OCI-LY7 (cell line): ENCODE results near the gene IGSF11. TPM values are rescaled to one million over a fixed set of nuclear protein-coding genes. Genes with fewer than 3 reads are reported as not detected.

Source experiments
- BruUV-seq: library from RNA; stranded (reverse); fragments of 400-500 nt; replicated peaks from 2 replicates; lab custom pipeline; 2021; lab: Mats Ljungman, UMichigan
- CTCF ChIA-PET: fragments of 300-600 bp; sonication (Branson Sonifier 250); formaldehyde crosslinking; loops from one replicate; lab custom pipeline; 2022; ENCODE audit warnings: antibody characterized with exemption; ENCODE audit not compliant: unreplicated experiment; lab: Charles Lee
- POLR2A ChIA-PET: fragments of 300-600 bp; sonication (Branson Sonifier 250); formaldehyde crosslinking; loops from one replicate; lab custom pipeline; 2022; ENCODE audit warnings: antibody characterized with exemption; lab: Charles Lee
- DNase-seq: peaks from one replicate; pipeline ENCODE4 v3.0.0-alpha.2; 2015; ENCODE audit warnings: low spot score
- H2AFZ ChIP-seq: fragments of 200-600 bp; sonication (generic), shearing (Covaris generic); 2 replicates; pipeline ENCODE4 v1.6.1; 2014; ENCODE audit warnings: mild to moderate bottlenecking, antibody characterized with exemption, low read length, moderate library complexity
- H3K27ac ChIP-seq: fragments of 200-600 bp; sonication (generic); 2 replicates; pipeline ENCODE4 v1.5.1; 2014; ENCODE audit warnings: mixed run types, low read depth, mild to moderate bottlenecking, moderate library complexity, low read length, inconsistent platforms; ENCODE audit not compliant: poor library complexity, severe bottlenecking
- H3K36me3 ChIP-seq: fragments of 200-600 bp; sonication (generic); 2 replicates; pipeline ENCODE4 v1.6.1; 2014; ENCODE audit warnings: mild to moderate bottlenecking, antibody characterized with exemption, low read length, moderate library complexity, mixed read lengths; ENCODE audit not compliant: insufficient read depth
- H3K4me1 ChIP-seq: fragments of 200-600 bp; sonication (generic); 2 replicates; pipeline ENCODE4 v1.5.1; 2014; ENCODE audit warnings: mild to moderate bottlenecking, low read length; ENCODE audit not compliant: insufficient read depth, poor library complexity, severe bottlenecking
- H3K4me2 ChIP-seq: fragments of 200-600 bp; sonication (generic); 2 replicates; pipeline ENCODE4 v1.6.1; 2014; ENCODE audit warnings: mild to moderate bottlenecking, low read length
- H3K4me3 ChIP-seq: fragments of 200-600 bp; sonication (generic); 2 replicates; pipeline ENCODE4 v1.5.1; 2014; ENCODE audit warnings: mild to moderate bottlenecking, low read depth, low read length; ENCODE audit not compliant: poor library complexity, severe bottlenecking
- H3K79me2 ChIP-seq: fragments of 200-600 bp; sonication (generic); 2 replicates; pipeline ENCODE4 v1.6.1; 2016; ENCODE audit warnings: low read depth, mild to moderate bottlenecking, low read length, moderate library complexity, mixed read lengths; ENCODE audit not compliant: insufficient read depth
- H3K9me2 ChIP-seq: fragments of 200-600 bp; sonication (generic); 2 replicates; pipeline ENCODE4 v1.6.1; 2016; ENCODE audit warnings: mild to moderate bottlenecking, low read length, mixed read lengths; ENCODE audit not compliant: insufficient read depth
- H3K9me3 ChIP-seq: fragments of 200-600 bp; sonication (generic); 2 replicates; pipeline ENCODE4 v1.6.1; 2014; ENCODE audit warnings: mild to moderate bottlenecking, mixed run types, low read length, mixed read lengths
- H4K20me1 ChIP-seq: fragments of 200-600 bp; sonication (generic); 2 replicates; pipeline ENCODE4 v1.6.1; 2014; ENCODE audit warnings: mild to moderate bottlenecking, antibody characterized with exemption, low read length, moderate library complexity, mixed read lengths; ENCODE audit not compliant: insufficient read depth
- CTCF ChIP-seq: fragments of 200-600 bp; sonication (generic); conservative IDR thresholded peaks from 2 replicates; pipeline ENCODE4 v1.5.1; 2014; ENCODE audit warnings: mild to moderate bottlenecking, antibody characterized with exemption, low read length, moderate library complexity, mixed read lengths
- EZH2phosphoT487 ChIP-seq: fragments of 200-600 bp; sonication (generic); IDR thresholded peaks from 2 replicates; pipeline ENCODE4 v1.6.1; 2018; ENCODE audit warnings: low read depth, borderline replicate concordance, mild to moderate bottlenecking, mixed run types, antibody characterized with exemption, low read length, moderate library complexity, mixed read lengths
- intact Hi-C: fragments of 100-400 bp; cut with micrococcal nuclease; formaldehyde crosslinking; loops from one replicate; pipeline ENCODE4 v1.10.0; 2022; ENCODE audit not compliant: unreplicated experiment
- total RNA-seq, 2 experiments: library from RNA; depleted of rRNA in 1 of 2; stranded (reverse); fragments of >200 nt in 1 of 2; shearing (Covaris generic) in 1 of 2; gene quantifications; 2 replicates each; pipeline ENCODE4 v1.2.3, GENCODE V29; 2014 to 2022

Gene IGSF11
- total RNA-seq, 2 experiments from 2014 or later: not detected

- POLR2A ChIA-PET: interaction anchor here (0.7 to 1.0 kb wide), 2 partner anchors 15 to 99 kb away, joined by 3 to 4 read pairs; no protein-coding TSS in a partner anchor
- H3K4me2 ChIP-seq: no peak overlapping the region
- H3K4me3 ChIP-seq: no peak overlapping the region
- CTCF ChIA-PET: interaction anchor here (0.6 kb wide), 1 partner anchor 204 kb away, joined by 3 read pairs; no protein-coding TSS in a partner anchor
- no peaks in the 10 kb centered on the region for H3K4me1 ChIP-seq
- intact Hi-C loops: no loop called here
- DNase-seq: no peak
- H2AFZ ChIP-seq: no peak overlapping the region
- H3K27ac ChIP-seq: no peak overlapping the region
- no peaks in the 10 kb centered on the region for H3K9me3 ChIP-seq
- no peaks in the 10 kb centered on the region for H3K9me2 ChIP-seq
- no peaks in the 10 kb centered on the region for H4K20me1 ChIP-seq
- H3K79me2 ChIP-seq: no peaks in the 10 kb centered on the region
- TF ChIP-seq CTCF (no peak), EZH2phosphoT487 (no peak)
- no TSS peak for BruUV-seq
- H3K36me3 ChIP-seq: no peaks in the 10 kb centered on the region
Measured at GRCh38 chr3:118932822-118933558, 101.7 kb downstream of the IGSF11 start.

GRCh38 chr3:118931996-118932395, 102.7 kb downstream of the IGSF11 start:
- ChIA-PET CTCF (no interaction called here), POLR2A (no interaction called here)
- intact Hi-C loops: no loop called here
- no peaks in the 10 kb centered on the region for H3K9me2 ChIP-seq
- no TSS peak for BruUV-seq
- H3K9me3 ChIP-seq: no peaks in the 10 kb centered on the region
- no peaks in the 10 kb centered on the region for H3K4me1 ChIP-seq
- no peak overlapping the region for H3K27ac ChIP-seq
- TF ChIP-seq EZH2phosphoT487: no peak
- TF ChIP-seq CTCF: no peak
- no peak overlapping the region for H3K4me2 ChIP-seq
- no peak for DNase-seq
- H3K4me3 ChIP-seq: no peak overlapping the region
- H3K79me2 ChIP-seq: no peaks in the 10 kb centered on the region
- no peaks in the 10 kb centered on the region for H3K36me3 ChIP-seq
- H4K20me1 ChIP-seq: no peaks in the 10 kb centered on the region
- no peak overlapping the region for H2AFZ ChIP-seq

GRCh38 chr3:118927449-118927848, 107.2 kb downstream of the IGSF11 start:
- Histone ChIP-seq H2AFZ (no peak overlapping the region), H4K20me1 (no peaks in the 10 kb centered on the region), H3K27ac (no peak overlapping the region), H3K4me1 (no peaks in the 10 kb centered on the region), H3K4me3 (no peak overlapping the region), H3K4me2 (no peak overlapping the region), H3K9me2 (no peaks in the 10 kb centered on the region), H3K36me3 (no peaks in the 10 kb centered on the region), H3K9me3 (no peaks in the 10 kb centered on the region), H3K79me2 (no peaks in the 10 kb centered on the region)
- intact Hi-C loops: no loop called here
- ChIA-PET POLR2A (no interaction called here), CTCF (no interaction called here)
- DNase-seq: no peak
- TF ChIP-seq EZH2phosphoT487 (no peak), CTCF (no peak)
- no TSS peak for BruUV-seq
